ENCODE data around the gene PNPLA6. TPM values are rescaled to one million over a fixed set of nuclear protein-coding genes. Genes with fewer than 3 reads are reported as not detected.

PNPLA6 gene
- polyA plus RNA-seq (2013, experiment 1 of 2; ENCODE audit: insufficient read length): 66.4 TPM
- 68.7 TPM for polyA plus RNA-seq (2013, experiment 2 of 2; ENCODE audit: insufficient read length)

DNA sequence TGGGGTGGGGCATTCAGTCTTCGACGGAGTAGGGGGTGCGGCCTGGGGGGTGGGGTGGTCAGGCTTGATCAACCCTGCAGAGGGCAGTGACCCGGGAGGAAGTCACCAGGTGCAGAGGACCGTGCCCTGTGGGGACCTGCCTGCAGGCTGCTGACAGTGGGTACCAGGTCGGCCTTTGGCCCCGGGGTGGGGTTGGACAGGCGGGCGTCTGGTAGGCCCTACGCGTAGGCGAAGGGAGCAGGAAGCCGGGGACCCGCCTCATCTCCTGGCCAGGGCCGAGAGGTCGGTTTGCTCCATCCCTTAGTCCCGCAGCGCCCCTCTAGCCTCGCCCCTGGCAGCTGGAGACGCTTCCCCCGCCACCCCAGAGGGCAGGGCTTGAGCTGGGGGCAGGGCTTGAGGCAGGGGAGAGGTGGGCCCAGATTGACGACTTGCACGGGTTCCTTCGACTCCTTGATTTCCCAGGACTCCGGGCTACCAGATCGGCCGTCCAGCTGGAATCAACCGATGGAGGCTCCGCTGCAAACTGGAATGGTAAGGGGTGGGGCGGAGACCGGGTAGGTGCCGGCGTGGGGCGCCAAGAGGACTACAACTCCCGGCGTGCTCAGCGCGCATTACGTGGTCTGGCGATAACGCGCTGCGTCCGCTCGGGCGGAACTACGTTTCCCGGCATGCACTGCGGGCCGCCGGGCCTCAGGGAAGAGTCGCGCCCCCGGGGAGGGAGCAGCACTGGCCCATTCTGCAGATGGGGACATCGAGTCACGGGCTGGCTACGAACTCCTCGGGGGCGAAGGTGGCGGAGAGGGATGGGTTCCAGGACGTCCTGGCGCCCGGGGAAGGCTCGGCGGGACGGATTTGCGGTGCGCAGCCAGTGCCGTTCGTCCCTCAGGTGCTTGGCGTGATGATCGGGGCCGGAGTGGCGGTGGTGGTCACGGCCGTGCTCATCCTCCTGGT is at the start of gene PNPLA6:
PNPLA6 (plus strand) TSS at position 671 of the 951 bp plus-strand sequence; CDS start at position 743, 72 bp downstream.
- peak; percentile 91 for DNase-seq

DNA sequence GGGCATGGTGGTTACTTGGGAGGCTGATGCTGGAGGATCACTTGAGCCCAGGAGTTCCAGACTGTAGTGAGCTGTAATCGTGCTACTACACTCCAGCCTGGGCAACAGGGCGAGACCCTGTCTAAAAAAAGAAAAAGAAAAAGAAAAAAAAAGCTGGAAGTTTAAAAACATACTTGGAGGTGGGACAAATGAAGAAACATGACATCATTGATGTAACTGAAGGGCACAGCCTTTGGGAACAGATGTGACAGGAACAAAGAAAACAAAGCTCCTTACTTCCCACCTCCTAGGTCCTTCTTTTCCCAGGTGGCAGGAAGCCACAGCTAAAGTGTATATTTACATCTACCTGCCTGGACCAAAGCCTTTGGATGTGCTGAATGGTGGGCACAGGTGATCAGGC is 48.6 kb upstream of the PNPLA6 start:
- no peak for DNase-seq

DNA sequence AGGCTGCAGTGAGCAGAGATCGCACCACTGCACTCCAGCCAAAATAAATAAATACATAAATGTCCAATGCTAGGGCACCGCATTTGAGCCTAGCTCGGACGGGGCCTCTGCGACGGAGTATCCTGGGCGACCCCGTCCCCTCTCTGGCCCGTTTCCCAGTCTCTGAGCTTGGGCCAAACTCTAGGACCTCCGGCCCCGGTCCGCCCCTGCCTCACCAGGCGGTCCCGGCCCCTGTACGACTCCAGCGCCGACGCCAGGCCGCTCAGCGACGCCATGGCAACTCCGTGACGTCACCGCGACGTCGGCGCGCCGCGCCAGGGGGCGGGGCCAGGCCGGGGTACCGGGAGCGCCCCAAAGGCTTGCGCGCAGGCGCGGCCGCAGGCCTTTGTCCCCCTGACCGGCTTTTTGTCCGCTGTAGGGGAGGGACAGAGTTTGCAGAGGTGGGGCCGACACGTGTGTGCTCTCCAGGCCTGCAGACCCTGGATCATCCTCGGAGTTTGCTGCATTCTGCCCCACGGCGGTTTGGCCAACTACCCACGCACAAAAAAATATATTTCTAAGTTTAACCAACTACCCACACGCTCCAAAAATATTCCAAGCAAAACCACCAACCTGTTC is 46.7 kb upstream of the PNPLA6 start, which contains the start of gene PEX11G:
PEX11G (minus strand) TSS at position 300 of the 618 bp plus-strand sequence; CDS start at position 275, 25 bp downstream.
- DNase-seq: peak; percentile 80

DNA sequence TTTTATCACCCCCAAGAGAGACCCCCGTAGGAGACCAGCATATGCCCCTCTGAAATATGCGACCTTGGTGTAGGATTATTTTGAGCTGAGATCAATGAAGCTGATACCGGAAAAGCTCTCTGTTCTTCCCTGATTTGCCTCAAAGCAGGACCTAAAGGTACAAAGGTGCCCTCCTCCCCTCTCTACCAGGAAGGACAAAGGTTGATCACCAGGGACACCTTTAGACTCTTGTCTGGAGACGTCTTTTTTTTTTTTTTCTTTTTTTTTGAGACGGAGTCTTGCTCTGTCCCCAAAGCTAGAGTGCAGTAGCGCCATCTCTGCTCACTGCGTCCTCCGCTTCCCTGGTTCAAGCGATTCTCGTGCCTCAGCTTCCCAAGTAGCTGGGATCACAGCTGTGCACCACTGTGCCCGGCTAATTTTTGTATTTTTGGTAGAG is 45.9 kb upstream of the PNPLA6 start:
- no peak for DNase-seq

DNA sequence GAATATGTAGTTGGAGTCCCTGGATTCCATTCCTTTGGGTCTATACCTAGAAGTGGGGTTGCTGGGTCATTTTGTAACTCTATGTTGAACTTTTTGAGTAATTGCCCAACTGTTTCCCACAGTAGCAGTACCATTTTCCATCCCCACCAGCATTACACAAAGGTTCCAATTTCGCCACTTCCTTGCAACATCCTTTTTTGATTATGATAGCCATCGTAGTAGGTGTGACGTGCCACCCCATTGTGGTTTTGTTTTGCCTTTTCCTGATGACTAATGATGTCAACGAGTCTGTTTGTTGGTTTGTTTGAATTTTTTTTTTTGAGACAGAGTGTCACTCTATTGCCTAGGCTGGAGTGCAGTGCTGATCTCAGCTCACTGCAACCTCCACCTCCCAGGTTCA is 43.4 kb upstream of the PNPLA6 start:
- no peak for DNase-seq

DNA sequence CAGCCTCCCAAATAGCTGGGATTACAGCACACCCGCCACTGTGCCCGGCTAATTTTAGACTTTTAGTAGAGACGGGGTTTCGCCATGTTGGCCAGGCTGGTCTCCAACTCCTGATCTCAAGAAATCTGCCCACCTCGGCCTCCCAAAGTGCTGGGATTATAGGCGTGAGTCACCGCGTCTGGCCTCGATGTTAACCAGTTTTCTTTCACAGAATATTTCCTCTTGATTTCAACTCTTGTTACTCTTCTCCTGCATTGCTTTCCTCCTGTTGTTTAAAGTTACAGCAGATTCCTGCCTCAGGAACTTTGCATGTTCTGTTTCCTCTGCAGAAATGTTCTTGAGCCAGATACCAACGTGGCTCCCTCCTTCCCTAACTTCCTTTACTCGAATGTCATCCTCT is 43.0 kb upstream of the PNPLA6 start:
- DNase-seq: no peak

DNA sequence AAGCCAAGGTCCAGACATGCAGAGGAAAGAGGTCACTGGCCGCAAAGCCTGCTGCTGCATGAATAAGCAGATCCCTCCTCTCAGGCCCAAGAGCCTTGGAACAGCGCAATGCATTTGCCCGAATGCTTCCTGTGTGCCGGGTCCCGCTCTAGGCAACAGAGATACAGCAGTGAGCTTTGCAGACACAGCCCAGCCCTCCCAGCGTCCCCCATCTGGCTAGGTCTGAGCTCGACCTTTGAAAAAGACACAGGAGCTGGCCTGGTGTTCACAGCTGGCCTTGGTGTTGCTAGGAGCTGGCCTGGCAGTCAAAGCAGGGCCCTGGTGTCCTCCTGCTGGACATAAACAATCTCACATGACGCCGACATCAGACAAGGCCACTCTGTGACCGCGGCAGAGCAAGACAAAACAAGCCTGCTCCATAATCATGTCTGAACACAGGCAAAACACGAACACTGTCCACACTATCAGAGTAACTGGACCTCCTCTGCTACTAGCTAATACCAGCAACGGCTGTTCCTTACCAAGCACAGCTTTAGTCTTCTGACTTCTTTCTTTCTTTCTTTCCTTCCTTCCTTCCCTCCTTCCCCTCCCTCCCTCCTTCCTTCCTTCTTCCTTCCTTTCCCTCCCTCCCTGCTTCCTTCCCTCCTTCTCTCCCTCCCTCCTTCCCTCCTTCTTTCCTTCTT is 41.0 kb upstream of the PNPLA6 start:
- no peak for DNase-seq

DNA sequence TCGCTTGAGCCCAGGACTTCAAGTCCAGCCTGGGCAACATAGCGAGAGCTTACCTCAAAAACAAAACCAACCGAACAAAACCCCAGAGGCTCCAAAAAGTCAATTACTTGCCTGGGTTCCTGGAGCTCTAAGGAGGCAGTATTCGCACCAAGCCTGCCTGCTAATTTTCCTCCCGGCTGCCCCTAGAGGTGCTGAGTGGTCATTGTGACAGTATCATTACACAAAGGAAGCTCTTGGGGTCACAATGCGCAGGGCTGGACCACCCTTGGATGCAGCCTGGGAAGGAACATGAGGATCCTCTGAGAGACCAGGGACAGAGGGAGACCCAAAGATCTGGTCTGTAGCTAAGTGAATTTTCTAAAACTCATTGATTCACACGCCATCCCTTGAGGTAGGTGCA is 38.2 kb upstream of the PNPLA6 start:
- no peak for DNase-seq

DNA sequence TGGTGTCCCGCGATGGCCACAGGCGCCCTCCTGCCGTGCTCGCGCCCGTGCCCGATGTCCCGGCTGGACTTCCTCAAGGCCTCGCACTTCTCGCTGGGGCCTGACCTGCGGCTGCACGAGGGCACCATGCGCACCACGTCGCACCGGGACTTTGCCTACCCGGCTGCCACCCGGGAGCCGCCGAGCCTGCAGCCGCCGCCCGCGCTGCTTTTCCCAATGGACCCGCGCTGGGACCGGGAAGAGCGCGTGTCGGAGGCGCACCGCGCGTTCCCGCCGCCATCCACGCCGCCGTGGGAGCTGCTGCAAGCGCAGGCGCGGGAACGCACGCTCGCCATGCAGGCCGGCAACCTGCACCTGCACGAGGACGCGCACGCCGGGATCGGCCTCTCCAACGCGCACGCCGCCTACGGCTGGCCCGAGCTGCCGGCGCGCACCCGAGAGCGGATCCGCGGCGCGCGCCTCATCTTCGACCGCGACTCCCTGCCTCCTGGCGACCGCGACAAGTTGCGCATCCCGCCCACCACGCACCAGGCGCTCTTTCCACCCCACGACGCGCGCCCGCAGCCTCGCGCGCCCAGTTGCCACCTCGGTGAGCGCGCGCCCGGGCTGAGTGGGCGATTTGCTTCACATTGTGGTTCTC is 34.6 kb upstream of the PNPLA6 start:
- DNase-seq: peak; percentile 40

DNA sequence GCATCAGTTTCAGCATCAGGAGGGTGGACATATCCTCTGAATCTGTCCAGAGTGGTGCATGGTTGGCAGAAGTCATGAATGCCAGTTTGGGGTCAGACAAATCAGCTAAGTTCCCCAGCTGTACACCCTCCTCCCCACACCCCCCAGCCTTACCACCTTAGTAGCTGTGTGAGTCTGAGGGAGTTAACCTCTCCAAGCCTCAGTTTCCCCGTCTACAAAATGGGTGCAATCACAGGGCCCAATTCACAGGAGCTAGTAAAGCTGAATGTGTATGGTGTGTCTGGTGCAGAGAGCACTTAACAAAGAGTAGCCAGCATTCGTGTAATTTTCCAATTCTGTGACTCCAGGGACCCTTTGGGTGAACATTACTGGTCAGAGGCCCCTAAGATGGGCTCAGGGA is 33.0 kb upstream of the PNPLA6 start:
- DNase-seq: no peak

DNA sequence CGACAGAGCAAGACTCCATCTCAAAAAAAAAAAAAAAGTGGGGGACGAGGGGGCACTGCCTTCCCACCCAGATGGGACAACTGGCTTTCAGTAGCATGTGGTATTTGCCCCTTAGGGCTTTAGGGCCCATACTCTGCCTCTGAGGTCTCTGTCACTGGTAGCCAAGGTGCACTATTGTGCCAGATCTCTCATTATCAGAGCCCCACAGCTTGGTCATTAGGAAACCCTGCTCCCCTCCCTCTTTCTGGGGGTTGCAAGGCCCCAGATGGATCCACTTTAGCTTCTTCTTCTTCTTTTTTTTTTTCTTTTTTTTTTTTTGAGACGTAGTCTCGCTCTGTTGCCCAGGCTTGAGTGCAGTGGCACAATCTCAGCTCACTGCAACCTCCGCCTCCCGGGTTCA is 30.8 kb upstream of the PNPLA6 start:
- no peak for DNase-seq

DNA sequence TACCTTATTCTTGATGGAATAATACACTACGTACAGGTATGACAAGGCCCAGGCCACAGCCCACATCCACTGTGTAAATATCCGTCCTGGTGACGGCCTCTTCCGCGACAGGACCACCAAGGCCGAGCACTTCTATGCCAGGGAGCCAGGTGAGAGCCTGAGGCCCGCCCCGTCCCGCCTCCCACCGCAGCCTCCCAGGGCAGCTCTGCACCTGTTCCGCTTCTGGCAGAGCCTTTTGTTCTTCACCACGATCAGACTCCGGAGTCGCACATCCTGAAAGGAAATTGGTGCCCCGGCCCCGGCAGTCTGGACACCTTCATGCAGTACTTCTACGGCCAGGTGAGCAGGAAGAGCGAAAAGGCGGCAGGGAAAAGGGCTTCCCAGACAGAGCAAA is 30.2 kb upstream of the PNPLA6 start:
- no peak for DNase-seq

DNA sequence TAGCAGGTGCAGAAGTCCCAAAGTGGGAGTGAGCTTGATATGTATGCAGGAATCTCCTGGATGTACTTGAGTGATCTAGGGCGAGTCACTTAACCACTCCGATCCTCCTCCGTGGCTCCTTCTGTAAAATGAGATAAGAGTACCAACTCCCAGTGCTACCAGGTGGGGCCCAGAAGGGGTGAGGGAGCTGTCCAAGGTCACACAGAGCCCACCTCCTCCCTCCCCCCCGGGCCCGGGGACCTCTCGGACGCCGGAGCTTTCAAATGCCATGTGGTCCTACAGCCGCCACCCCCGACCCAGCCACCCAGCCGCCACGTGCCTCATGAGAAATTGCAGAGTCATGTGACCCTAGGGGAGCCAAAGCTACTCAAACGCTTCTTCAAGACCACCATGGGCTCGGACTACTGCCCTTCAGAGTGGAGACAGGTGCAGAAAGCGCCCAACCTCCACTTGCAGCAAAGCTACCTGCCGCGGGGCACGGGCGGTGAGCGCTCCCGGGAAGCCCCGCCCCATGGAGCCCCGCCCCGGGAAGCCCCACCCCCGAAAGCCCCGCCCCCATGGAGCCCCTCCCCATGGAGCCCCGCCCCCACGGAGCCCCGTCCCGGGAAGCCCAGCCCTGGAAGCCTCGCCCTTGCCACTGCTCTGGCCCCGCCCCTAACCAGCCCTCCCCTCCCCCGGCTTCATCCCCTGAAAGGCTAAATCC is 29.7 kb upstream of the PNPLA6 start:
- DNase-seq: no peak

DNA sequence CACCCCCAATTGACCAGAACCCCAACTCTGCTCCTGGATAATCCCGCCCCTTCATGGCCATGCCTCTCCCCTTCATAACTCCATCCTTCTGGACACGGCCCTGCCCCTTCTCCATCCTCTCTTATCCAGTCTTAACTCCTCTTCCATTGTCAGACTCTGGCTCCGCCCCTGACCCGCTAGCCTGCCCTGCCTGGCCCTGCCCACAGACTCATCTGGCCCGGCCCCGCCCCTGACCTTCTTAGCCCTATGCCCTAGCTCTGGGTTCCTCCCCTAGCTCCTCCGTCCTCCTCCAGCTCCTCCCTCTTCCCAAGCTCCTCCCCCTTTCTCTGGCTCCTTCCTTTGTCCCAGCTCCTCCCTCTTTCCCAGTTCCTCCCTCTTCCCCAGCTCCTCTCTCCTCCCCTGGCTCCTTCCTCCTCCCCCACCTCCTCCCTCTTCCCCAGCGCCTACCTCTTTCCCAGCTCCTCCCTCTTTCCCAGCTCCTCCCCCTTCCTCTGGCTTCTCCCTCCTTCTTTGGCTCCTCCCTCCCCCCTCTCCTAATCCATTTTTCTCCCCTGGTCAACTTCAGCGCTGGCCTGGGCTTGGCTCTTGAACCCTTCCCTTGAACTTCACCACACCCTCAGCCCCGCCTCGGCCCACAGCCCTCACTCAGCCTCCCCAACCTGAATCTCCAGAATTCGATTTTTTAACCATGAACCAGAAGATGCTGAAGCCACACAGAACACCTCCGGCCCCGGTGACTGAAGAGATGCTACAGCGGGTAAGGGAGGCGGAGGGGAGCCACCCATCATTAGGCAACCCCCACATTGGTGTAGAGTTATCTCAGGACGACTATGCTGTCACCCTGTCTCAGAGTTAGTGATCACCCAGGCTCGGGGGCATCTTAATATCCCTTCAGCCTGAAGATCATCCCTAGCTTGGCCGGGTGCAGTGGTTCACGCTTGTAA is 28.9 kb upstream of the PNPLA6 start:
- DNase-seq: peak; percentile 75

DNA sequence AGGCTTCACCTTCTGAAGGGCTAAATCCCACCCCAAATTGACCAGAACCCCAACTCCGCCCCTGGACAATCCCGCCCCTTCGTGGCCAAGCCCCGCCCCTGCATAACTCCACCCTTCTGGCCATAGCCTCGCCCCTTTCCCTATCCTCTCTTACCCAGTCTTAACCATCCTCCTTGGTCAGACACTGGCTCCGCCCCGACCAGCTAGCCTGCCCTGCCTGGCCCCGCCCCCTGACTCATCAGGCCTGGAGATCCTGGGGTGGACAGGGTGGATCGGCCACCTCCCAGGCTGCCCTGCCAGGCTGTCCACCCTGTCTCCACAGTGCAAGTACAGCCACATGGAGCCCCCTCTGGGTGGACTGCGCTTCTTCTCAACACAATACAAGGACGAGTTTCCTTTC is 27.6 kb upstream of the PNPLA6 start:
- DNase-seq: peak; percentile 81

DNA sequence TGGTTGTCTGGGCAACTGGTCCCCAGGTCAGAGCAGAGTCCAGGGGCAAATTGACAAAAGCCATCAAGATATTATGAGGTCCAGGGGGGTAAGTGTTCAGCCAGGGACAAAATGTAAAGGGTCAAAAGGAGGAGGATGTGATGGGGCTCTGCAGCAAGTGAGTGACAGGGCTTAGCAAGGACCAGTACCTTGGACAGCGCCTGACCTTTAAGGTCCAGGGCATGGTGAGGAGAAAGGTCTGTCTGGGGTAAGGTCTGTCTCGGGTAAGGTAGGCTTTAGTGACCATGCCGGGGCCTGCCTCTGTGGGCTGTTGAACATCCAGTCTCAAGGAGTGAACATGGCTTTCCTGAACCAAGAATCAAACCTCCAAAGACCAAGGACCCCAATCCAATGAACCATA is 25.9 kb upstream of the PNPLA6 start:
- no peak for DNase-seq

DNA sequence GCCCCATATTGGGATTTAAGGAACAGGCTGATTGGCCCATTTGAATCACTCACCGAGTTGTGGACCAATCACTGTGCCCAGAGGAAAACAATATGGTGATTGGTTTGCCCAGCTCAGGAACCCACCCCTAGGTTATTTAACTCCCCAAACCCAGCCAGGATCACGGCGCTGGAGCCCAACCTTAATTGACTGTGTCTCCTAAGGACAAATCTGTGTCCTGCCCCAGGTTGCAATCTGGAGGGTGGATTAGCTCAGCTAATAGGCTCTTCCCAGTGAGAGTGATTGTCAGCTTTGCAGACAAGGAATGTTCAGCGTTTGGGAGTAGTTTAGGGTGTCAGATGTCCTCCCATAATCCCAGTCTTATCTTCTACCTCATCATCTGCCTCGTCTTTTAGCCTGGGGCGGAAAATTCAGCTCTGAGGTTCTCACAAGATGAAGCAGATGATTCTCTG is 23.1 kb upstream of the PNPLA6 start:
- DNase-seq: no peak

DNA sequence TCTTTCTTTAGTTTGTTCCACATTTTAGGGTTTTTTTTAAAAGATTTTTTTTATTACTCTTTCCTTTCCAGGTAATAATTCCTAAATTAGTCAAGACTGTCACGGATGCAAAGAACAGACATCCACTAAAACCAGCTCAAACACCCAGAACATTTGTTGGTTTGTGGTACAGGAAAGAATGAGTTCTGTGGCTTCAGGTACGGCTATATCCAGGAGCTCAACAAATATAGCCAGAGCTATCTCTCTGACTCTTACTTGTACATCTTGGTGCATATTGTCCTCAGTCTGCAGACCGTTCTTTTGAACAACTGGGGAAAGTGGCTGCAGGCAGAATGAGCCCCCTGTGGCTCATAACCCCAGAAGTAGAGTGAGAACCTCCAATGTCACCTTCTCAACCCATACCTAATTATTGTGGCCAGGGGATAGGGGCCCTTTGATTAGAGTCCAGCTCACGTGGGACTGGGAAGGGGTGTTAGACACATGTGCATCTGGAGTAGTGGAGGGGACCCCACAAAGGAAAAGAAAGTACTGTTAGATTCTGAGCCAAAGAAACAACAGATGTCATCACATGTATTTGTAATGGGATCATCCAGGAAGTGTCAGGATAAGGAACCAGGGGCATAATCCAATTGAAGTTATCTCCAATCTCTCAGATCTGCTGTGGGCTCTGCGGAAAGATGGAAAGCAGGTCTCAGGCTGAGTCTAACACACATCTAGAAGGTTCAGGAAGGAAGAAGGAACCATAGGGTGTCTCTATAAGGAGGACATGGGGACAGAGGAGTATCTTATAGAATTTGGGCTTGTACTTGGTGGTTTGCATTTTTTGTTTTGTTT is 21.5 kb upstream of the PNPLA6 start:
- no peak for DNase-seq

DNA sequence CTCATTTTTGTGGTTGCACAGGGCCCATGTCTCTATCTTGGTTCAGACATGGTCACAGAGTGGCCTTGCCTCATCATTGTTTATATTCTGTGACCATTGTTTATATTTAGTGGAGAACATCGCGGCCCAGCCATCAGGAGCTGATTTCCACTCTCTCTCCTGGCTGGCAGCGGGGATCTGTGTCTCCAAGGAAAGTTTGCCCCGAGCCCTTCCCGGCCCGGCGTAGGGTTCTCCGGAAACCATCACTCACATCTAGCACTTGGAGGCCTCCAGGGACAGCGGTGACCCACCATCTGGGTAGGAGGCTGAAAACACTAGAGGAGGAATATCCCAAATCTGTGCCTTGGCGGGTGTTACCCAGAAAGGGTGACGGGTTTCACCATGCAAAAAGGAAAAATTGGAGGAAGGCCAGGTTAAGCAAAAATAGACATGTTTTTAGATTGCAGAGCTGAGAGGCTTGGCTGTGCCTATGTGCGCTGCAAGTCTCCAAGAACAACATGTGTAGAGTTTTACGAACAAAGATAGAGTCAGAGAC is 20.3 kb upstream of the PNPLA6 start:
- no peak for DNase-seq
